ENCODE measurements around the gene MRPL52.
"Not testable (repeated sequence)": the region's sequence is repeated elsewhere in the genome, so short reads cannot be mapped to it uniquely, and the experiment has no call there.

Gene MRPL52

DNA sequence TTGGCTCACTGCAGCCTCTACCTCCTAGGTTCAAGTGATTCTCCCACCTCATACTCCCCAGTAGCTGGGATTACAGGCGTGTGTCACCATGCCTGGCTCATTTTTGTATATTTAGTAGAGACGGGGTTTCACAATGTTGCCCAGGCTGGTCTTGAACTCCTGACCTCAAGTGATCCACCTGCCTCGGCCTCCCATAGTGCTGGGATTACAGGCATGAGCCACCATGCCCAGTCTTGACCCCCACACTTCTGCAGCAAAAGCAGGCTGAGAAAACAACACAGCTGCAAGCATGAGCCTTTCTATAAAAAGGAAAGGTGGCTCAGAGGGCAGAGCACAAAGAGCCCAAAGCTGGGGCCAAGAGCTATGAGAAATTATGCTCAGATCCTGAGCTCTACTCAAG, 30.7 kb downstream of the MRPL52 start:
- DNase-seq, result not testable (repeated sequence)

- no peak for DNase-seq
Observed at GRCh38 chr14:22861651-22862050, 32.0 kb downstream of the MRPL52 start.

GRCh38 chr14:22864979-22865378, 35.3 kb downstream of the MRPL52 start:
- no peak for DNase-seq

DNA sequence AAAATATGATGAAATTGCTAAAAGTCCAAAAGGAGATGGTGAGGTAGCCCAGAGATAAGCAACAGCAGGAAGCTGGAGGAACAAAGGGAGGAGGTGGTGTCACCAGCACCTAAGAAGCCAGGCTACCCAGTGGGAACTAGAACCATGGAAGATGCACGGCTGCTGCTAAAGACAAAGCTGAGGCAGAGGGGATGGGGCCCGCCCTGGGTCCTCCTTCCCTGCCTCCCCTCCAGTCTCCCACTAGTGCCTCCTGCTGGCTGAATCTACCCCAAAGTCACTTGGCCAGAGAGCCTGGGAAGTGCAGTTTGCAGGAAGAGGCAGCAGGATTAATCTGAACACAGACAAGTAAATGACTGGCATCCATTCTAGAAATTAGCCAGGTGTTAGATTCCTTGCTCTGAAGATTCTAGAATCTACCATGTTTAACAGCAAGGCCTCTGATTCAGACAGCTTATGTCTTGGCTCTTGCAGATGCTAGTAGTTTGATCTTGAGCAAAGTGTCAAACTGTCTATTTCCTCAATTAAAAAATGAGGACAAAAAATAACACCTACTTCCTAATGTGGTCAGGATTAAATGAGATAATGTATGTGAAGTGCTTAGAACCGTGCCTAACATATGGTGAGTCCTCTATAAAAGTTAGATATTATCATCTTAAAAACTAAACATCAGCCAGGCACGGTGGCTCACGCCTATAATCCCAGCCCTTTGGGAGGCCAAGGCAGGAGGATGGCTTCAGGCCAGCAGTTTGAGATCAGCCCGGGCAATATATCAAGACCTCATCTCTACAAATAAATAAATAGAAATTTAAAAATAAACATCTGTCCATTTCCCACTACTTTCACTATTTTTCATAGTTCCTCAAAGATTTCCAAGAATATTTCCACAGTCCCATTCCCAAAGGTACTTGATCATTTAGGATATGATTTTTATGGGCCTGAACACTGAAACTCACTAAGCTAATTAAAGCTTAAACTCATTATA, 36.0 kb downstream of the MRPL52 start:
- peak in 1 of 2 experiments; percentile 53 for DNase-seq

DNA sequence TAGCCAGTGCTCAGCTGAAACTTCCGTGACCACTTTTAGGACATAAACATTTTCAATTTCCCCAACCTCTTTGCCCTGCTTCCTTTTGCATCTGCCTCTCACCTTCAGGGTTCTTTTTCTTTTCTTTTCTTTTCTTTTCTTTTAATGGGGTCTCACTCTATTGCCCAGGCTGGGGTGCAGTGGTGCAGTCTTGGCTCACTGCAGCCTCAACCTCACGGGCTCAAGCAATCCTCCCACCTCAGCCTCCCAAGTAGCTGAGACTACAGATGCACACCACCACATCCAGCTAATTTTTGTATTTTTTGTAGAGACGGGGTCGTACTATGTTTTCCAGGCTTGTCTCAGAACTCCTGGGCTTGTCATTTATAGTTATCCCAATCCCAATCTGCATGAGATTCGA, 37.2 kb downstream of the MRPL52 start:
- DNase-seq, result no peak

- DNase-seq, result no peak
Observed at GRCh38 chr14:22870811-22871223, 41.1 kb downstream of the MRPL52 start.

- peak; percentile 85 to 89 for DNase-seq
Observed at GRCh38 chr14:22871224-22872032, 41.7 kb downstream of the MRPL52 start, which contains the start of gene LRP10. LRP10 (plus strand) TSS chr14:22871740; CDS start chr14:22872304, 564 bp downstream.

DNA sequence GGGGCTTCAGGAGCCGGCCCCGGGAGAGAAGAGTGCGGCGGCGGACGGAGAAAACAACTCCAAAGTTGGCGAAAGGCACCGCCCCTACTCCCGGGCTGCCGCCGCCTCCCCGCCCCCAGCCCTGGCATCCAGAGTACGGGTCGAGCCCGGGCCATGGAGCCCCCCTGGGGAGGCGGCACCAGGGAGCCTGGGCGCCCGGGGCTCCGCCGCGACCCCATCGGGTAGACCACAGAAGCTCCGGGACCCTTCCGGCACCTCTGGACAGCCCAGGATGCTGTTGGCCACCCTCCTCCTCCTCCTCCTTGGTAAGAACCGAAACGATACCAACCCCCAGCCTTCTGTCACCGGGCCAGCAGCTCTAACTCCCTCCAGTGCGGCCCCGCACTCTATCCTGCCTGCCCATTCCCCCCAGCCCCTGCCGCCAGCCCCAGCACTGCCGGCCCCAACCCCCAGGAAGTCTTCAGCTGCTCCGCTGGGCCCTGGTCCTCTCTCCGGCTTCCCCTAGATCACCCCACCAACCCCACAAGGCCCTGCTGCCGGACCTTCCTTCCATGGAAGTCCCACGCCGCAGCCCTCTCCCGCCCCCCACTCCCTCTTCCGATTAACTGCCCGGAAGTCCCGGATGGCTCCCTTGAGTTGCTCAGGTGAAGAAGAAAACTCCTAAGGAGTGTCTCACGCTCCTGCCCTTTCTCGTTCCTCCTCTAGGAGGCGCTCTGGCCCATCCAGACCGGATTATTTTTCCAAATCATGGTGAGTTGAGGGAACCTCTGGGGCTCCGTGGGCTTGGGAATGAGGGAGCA, 42.5 kb downstream of the MRPL52 start:
- peak; percentile 86 to 90 for DNase-seq

- no peak for DNase-seq
Observed at GRCh38 chr14:22872833-22873520, 43.3 kb downstream of the MRPL52 start.

GRCh38 chr14:22875003-22875747, 45.5 kb downstream of the MRPL52 start:
- no peak for DNase-seq

- DNase-seq, result no peak
Observed at GRCh38 chr14:22875748-22876319, 46.1 kb downstream of the MRPL52 start.

GRCh38 chr14:22877000-22877501, 47.4 kb downstream of the MRPL52 start:
- DNase-seq, result no peak

DNA sequence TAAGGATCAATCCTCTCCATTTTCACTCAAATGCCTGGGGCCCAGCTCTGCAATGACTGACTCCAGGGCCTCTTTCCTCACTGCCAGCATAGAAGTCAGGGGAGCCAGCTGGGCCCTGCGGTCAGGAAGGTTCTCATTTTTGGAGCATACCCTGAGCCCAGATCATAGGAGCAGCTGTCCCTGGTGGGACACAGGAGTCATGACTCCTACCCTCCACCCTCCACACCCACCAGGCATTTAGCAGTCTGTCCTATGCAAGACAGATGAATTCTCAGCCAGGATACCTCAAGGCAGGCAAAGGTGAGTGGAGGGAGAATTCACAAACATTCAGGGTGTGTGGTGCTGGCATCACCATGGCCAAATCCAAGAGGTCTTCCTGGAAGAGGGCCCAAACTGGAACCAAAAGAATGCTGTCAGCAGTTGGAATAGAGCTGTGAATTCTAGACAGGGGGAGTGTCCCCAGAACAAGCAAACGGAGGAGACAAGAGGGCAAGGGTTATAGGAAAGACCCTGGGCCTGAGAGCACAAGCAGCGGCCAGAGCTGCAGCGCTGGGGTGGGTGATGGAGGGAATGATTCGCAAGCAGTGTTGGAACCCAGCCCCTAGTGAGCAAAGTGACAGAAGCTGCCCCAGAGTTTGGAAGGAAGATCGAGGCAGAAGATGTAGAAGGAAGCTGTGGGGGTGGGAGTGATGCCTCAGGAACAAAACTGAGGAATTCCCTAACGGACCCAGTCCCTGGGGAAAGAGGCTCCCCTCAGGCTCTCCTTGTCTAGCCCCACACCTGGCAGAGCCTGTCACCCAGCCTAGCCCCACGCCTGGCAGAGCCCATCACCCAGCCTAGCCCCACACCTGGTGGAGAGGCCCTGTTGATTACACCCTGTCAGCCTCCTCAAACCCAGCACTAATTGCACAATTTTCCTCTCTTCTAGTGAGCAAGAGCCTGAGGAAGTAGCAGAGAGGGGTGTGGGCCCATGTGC, 48.9 kb downstream of the MRPL52 start:
- DNase-seq, result no peak

- DNase-seq, result no peak
Observed at GRCh38 chr14:22882064-22882463, 52.4 kb downstream of the MRPL52 start.

DNA sequence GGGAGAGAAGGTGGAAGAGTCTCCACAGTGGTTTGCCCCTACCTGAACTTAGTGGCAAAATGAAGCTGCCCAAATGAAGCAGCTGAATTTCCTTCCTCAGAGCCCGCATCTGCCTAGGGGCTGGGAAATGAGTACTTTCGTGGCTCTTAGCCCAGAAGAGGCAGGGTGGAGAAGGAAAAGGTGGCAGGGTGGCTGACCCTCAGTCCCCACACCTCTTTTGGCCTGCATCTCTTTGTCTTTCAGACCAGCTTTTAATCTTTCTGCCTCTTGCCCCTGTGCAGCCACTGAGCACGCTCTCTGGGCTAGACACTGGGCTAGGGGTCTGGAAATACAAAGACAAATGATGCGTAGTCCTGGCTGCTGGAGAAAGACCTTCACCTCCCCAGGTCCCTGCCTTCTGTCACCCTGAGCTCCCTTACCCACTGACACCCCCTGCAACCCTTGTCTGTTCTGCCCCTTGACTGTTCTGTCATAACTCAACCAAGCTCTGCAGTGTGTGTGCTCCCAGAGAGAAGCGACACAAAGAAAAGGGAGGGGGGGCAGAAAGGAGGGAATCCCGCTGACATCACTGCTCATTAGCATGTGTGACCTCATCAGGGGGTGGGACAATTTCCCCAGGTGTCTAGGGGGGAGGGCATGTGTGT, 53.0 kb downstream of the MRPL52 start:
- DNase-seq, result peak in 1 of 2 experiments; percentile 39

DNA sequence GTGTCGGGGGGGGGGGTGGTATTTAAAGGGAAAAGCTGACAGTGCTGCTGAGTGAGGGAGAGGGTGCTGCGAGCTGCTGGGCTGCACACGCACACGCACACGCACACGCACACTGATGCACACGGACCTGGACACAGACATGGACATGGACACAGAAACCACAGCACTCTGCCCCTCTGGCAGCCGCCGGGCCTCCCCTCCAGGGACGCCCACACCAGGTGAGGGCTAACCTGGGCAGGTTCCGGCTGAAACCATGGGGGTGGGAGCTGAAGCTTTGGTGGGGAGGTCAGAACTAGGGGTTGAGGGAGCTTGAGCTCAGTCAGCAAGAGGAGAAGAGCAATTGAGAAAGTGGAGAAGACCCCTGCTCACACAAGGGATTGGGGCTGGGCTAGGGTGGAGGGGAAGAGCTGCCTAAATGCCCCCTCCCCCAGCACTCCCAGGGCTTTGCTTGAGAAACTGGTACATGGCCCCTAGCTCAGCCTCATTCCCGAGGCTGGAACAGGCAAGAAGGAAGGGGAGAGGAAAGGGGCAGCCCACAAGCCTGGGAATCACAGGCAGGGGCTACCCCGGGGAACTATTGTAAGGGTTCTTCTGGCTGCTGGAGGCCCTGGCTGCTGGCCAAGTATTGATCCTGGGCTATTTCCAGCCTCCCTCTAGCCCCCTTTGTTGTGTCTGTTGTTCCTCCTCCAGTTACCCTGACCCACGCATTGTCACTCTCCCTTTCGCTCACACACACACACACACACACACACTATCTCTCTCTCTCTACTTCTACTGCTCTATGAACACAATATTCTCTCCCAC, 53.7 kb downstream of the MRPL52 start, which contains the start of gene REM2:
REM2 (plus strand) TSS at position 50 of the 804 bp plus-strand sequence; CDS start at position 116, 66 bp downstream.
- no peak for DNase-seq

GRCh38 chr14:22884076-22884737, 54.5 kb downstream of the MRPL52 start:
- no peak for DNase-seq
